Body of pancreas (tissue), 4 donors: ENCODE results near the gene ENOPH1.

ENCODE experiments used
- POLR2A ChIP-seq, 3 donors: fragments of 450-650 bp; IDR thresholded peaks; one replicate each; pipeline ENCODE4 v1.6.1; 2016; ENCODE audit warnings: antibody characterized with exemption in 3 of 3, mild to moderate bottlenecking in 2 of 3
- TF ChIP-seq, protein P1 (sequence below), 7 experiments: fragments of 450-650 bp in 4 of 7; fragments of 200-600 bp in 3 of 7; sonication (generic) in 3 of 7; IDR thresholded peaks; one replicate each; pipeline ENCODE4 v1.5.1; 2016 to 2019; ENCODE audit warnings: antibody characterized with exemption in 7 of 7

DNA sequence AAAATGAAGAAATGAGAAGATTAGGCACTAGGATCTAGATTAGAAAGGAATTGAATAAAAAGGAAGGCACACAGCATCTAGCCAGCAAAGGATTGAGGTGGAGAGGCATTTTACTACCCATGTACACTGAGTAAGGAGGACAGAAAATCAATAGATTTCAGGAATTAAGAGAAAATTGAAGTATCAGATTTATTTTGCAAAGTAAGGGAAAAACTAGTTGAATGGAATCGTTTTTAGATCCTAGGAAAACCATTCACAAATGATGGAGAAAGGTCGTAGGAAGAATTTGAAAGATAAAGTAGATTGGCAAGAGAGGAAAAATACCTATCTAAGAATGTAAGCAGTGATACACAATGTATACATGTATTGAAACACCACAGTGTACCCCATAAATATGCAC is 31.3 kb downstream of the ENOPH1 start:
- TF ChIP-seq, protein P1, sequence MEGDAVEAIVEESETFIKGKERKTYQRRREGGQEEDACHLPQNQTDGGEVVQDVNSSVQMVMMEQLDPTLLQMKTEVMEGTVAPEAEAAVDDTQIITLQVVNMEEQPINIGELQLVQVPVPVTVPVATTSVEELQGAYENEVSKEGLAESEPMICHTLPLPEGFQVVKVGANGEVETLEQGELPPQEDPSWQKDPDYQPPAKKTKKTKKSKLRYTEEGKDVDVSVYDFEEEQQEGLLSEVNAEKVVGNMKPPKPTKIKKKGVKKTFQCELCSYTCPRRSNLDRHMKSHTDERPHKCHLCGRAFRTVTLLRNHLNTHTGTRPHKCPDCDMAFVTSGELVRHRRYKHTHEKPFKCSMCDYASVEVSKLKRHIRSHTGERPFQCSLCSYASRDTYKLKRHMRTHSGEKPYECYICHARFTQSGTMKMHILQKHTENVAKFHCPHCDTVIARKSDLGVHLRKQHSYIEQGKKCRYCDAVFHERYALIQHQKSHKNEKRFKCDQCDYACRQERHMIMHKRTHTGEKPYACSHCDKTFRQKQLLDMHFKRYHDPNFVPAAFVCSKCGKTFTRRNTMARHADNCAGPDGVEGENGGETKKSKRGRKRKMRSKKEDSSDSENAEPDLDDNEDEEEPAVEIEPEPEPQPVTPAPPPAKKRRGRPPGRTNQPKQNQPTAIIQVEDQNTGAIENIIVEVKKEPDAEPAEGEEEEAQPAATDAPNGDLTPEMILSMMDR (IDR thresholded peaks at IDR 0.05): no peak
- TF ChIP-seq POLR2A (IDR thresholded peaks at IDR 0.05): no peak
